Testis (tissue), 3 donors: ENCODE data around the gene GPR35. TPM values are rescaled to one million over a fixed set of nuclear protein-coding genes. Genes with fewer than 3 reads are reported as not detected.

ENCODE experiments used
- DNase-seq: peaks from one replicate; pipeline ENCODE4 v3.0.0-alpha.2; 2019
- H3K27ac ChIP-seq, 2 donors: fragments of 200-600 bp; sonication (generic); one replicate each; pipeline ENCODE4 v1.5.1; 2019
- H3K27me3 ChIP-seq: fragments of 200-600 bp; sonication (generic); one replicate; pipeline ENCODE4 v1.5.1; 2019
- H3K36me3 ChIP-seq: fragments of 200-600 bp; sonication (generic); one replicate; pipeline ENCODE4 v1.5.1; 2017; ENCODE audit warnings: low read depth; ENCODE audit errors: missing control alignments
- H3K4me1 ChIP-seq: fragments of 200-600 bp; sonication (generic); one replicate; pipeline ENCODE4 v1.5.1; 2019
- H3K4me3 ChIP-seq, 2 donors: fragments of 200-600 bp; sonication (generic); one replicate each; pipeline ENCODE4 v1.5.1; 2017 to 2019
- H3K9me3 ChIP-seq: fragments of 200-600 bp; sonication (generic); one replicate; pipeline ENCODE4 v1.5.1; 2017
- POLR2A ChIP-seq: fragments of 450-650 bp; IDR thresholded peaks from one replicate; pipeline ENCODE4 v1.6.1; 2017; ENCODE audit warnings: antibody characterized with exemption, mild to moderate bottlenecking, moderate library complexity
- WGBS, 2 donors: methylation state at CpG; one replicate each; pipeline ENCODE4 v1.1.5; 2018; 5-methylcytosine and 5-hydroxymethylcytosine counted together
- intact Hi-C: fragments of 100-400 bp; cut with DNase I; formaldehyde crosslinking; loops from one replicate; pipeline ENCODE4 v1.15.1; 2023; ENCODE audit warnings: low total_unique reads
- polyA plus RNA-seq: library from polyadenylated mRNA; stranded (reverse); fragments of 350-450 nt; fragmentation: Illumina TruSeq; extraction: RNeasy Lipid Tissue Mini Kit (QIAGEN cat#74804); gene quantifications from one replicate; pipeline ENCODE4 v1.2.3, GENCODE V29; 2014; ENCODE audit warnings: low read depth, low replicate concordance; ENCODE audit not compliant: insufficient read depth
- total RNA-seq, 2 donors: library from RNA; depleted of rRNA; stranded (reverse); fragments of >200 nt; gene quantifications; one replicate each; pipeline ENCODE4 v1.2.3, GENCODE V29; 2016
- TF ChIP-seq, protein P1 (sequence below), 3 experiments: fragments of 450-650 bp in 2 of 3; fragments of 200-600 bp in 1 of 3; sonication (generic) in 1 of 3; IDR thresholded peaks; one replicate each; pipeline ENCODE4 v1.5.1; 2016 to 2019; ENCODE audit warnings: antibody characterized with exemption in 3 of 3, mild to moderate bottlenecking in 2 of 3, moderate library complexity in 1 of 3

The GPR35 gene
- total and polyA plus RNA-seq, 3 donors from 2014 or later = 3.1 to 11.5 (median 9.5) TPM

DNA sequence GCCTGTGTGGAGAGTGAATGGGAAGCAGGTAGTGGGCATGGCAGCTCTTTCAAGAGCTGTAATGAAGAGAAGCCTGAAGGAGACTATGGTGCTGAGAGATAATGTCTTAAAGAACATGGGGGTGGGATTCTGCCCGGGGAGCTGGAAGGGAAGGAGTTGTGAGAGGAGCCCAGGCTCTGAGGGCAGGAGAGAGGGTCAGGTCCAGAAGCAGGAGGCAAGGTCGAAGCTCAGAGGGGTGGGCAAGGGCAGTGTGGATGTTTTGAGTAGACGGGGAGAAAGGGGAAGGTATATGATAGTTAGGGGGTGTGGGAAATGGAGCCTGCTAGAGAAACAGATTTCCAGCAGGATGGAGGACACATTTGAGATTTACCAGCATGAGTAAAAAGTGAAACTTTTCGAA, 36.6 kb upstream of the GPR35 start:
- no peaks in the 10 kb centered on the region for H3K9me3 ChIP-seq
- TF ChIP-seq POLR2A = no peak
- TF ChIP-seq, protein P1, sequence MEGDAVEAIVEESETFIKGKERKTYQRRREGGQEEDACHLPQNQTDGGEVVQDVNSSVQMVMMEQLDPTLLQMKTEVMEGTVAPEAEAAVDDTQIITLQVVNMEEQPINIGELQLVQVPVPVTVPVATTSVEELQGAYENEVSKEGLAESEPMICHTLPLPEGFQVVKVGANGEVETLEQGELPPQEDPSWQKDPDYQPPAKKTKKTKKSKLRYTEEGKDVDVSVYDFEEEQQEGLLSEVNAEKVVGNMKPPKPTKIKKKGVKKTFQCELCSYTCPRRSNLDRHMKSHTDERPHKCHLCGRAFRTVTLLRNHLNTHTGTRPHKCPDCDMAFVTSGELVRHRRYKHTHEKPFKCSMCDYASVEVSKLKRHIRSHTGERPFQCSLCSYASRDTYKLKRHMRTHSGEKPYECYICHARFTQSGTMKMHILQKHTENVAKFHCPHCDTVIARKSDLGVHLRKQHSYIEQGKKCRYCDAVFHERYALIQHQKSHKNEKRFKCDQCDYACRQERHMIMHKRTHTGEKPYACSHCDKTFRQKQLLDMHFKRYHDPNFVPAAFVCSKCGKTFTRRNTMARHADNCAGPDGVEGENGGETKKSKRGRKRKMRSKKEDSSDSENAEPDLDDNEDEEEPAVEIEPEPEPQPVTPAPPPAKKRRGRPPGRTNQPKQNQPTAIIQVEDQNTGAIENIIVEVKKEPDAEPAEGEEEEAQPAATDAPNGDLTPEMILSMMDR (IDR thresholded peaks at IDR 0.05) = no peak
- 81 to 86% methylated on average over 4 of the region's 4 CpGs for WGBS, 2 donors
- no peaks in the 10 kb centered on the region for H3K27me3 ChIP-seq
- no peak overlapping the region for H3K27ac ChIP-seq
- H3K4me3 ChIP-seq = no peak overlapping the region
- no peaks in the 10 kb centered on the region for H3K36me3 ChIP-seq
- intact Hi-C loops = no loop called here
- peaks cover 26% of the 10 kb centered on the region for H3K4me1 ChIP-seq
- no peak for DNase-seq

DNA sequence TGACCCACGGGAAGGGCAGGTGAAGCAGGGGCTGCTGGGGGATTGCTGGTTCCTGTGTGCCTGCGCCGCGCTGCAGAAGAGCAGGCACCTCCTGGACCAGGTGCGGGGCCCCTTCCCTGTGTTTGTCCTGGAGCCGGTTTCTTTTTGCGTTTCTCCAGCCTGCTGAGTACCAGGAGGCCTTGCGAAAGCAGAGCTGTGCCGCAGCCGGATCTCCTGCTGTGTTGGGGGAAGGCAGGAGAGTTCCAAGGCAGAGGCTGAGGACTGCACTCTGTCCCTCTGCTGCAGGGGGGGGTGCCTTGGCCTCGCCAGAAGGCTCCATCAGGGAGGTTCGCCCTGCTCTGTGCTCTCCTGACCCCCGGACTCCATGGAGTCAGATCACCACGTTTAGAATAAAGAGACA, 35.9 kb upstream of the GPR35 start:
- DNase-seq = no peak
- intact Hi-C loops = no loop called here
- Histone ChIP-seq H3K9me3 (no peaks in the 10 kb centered on the region), H3K27ac (no peak overlapping the region), H3K4me1 (peaks cover 28% of the 10 kb centered on the region), H3K27me3 (no peaks in the 10 kb centered on the region), H3K36me3 (no peaks in the 10 kb centered on the region), H3K4me3 (no peak overlapping the region)
- 88 to 92% methylated on average over 11 to 14 of the region's 14 CpGs for WGBS, 2 donors
- TF ChIP-seq POLR2A = no peak
- TF ChIP-seq, protein P1 (IDR thresholded peaks at IDR 0.05) = no peak

DNA sequence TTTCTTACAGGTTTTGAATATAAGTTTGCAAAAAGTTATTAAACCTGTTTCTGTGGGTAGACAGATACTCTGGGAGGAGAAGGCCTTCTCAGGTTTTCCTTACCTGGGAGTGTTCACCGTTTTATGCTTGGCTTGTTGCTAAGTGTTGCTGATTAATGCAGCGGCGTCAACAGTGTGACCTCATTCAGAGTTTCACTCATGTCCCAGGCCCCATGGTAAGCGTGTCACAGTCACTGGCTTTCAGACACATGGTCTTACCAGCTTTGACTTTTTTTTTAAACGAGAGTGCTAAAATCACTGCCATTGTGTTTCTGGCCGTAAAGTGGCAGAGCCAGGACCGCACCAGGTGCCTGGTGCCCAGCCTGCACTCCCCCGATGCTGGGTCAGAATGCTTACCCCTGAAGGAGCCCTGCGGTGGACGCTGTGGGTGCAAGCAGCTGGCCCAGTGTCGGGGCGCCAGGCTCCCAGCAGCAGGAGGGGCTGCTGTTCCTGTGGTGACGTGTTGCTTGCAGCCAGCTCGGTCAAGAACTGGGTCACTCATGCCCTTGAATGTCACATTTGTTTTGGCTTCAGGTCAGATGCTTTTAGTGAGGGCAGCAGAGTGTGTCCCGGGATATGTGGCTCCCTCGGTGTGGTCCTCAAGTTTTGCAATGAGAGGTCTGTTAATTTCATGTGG, 35.3 kb upstream of the GPR35 start:
- WGBS, 2 donors = 88 to 95% methylated on average over 10 to 12 of the region's 16 CpGs
- intact Hi-C loops = no loop called here
- Histone ChIP-seq H3K27me3 (no peaks in the 10 kb centered on the region), H3K27ac (no peak overlapping the region), H3K4me1 (peaks cover 28% of the 10 kb centered on the region), H3K4me3 (no peak overlapping the region), H3K9me3 (no peaks in the 10 kb centered on the region), H3K36me3 (no peaks in the 10 kb centered on the region)
- DNase-seq = no peak
- TF ChIP-seq, protein P1 (IDR thresholded peaks at IDR 0.05) = no peak
- no peak for TF ChIP-seq POLR2A

DNA sequence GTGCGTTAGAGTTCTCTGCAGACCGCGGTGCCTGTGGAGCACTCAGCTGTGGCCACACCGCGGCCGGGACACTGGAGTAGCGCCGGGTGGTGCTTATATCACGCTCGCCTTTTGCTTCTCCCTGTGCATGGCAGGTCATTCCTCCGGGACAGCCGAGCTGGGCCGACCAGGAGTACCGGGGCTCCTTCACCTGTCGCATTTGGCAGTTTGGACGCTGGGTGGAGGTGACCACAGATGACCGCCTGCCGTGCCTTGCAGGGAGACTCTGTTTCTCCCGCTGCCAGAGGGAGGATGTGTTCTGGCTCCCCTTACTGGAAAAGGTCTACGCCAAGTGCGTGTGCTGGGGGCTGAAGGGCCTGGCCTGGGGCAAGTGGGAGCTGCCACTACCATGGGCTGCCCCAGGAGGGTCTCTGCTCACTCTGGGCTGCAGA, 34.6 kb upstream of the GPR35 start:
- H3K9me3 ChIP-seq = no peaks in the 10 kb centered on the region
- peaks cover 29% of the 10 kb centered on the region for H3K4me1 ChIP-seq
- DNase-seq = no peak
- H3K36me3 ChIP-seq = no peaks in the 10 kb centered on the region
- no peak overlapping the region for H3K4me3 ChIP-seq
- intact Hi-C loops = no loop called here
- TF ChIP-seq POLR2A = no peak
- TF ChIP-seq, protein P1 (IDR thresholded peaks at IDR 0.05) = no peak
- H3K27ac ChIP-seq = no peak overlapping the region
- H3K27me3 ChIP-seq = no peaks in the 10 kb centered on the region
- 90 to 94% methylated on average over 20 to 21 of the region's 21 CpGs for WGBS, 2 donors

DNA sequence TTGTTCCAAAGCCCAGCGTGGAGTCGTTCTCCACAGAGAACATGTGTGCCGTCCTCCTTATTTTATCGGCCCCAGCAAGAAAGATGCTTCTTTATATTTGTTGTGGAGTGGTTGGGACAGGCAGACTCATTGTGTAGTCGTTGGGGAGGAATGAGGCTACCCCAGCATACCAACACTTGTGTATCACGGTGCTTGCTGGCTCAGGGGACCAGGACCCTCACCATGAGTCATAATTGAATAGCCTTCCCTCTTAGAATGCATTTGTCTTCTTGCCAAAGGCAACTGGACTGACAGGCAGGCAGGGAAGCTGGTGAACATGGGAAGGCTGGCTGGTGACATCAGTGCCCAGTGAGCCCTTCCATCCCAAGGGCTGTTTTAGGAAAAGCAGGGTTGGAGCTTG, 34.1 kb upstream of the GPR35 start:
- 88 to 92% methylated on average over 6 of the region's 6 CpGs for WGBS, 2 donors
- Histone ChIP-seq H3K27ac (no peak overlapping the region), H3K36me3 (no peaks in the 10 kb centered on the region), H3K4me1 (peaks cover 34% of the 10 kb centered on the region), H3K27me3 (no peaks in the 10 kb centered on the region), H3K4me3 (no peak overlapping the region), H3K9me3 (no peaks in the 10 kb centered on the region)
- intact Hi-C loops = no loop called here
- no peak for DNase-seq
- TF ChIP-seq, protein P1 (IDR thresholded peaks at IDR 0.05) = no peak
- TF ChIP-seq POLR2A = no peak
